ENCODE results near the gene TEX22. TPM values are rescaled to one million over a fixed set of nuclear protein-coding genes. Genes with fewer than 3 reads are reported as not detected.

The TEX22 gene
- total RNA-seq, 1 donor from 2014 or later = 0.41 TPM

- FAIRE-seq = no peak
- no peak for DNase-seq (ENCODE audit: low spot score in 2 of 2)
These were observed 14.2 kb upstream of the TEX22 start for GRCh38 chr14:105384041-105384557.

DNA sequence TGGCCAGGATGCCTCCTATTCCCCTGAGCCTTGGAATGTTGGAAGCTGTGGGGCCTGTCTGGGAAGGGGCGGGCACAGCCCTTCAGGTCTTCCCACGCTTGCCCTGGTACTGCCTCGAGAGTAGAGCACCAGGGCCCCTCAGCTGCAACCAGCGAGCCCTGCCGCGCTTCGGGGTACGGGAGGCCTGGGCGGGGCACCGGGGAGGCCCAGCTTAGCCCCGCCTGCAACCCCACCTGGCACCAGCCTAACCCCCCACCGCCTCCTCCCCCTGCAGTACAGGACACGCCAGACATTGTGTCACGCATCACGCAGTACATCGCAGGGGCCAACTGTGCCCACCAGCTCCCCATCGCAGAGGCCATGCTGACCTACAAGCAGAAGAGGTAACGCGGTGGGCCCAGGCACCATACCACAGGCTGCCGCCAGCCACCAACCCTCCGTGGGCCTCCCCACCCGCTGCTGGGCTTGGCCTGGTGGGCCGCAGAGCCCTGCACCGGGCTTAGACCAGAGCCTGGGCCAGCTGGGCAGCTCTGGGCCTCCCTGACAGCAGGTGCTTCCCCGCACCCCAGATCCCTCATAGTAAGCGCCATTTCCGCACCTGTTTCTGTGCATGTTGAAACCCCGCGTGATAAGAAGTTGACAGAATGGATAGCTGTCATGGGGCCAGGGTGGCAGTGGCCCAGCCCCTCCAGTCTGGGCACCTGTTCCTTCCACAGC lies 13.6 kb upstream of the TEX22 start:
- FAIRE-seq = no peak
- DNase-seq (ENCODE audit: low spot score in 2 of 2) = no peak

GRCh38 chr14:105385322-105385637 lies 13.1 kb upstream of the TEX22 start:
- DNase-seq (ENCODE audit: low spot score in 2 of 2) (no peak), FAIRE-seq (no peak)

- DNase-seq (ENCODE audit: low spot score in 2 of 2) (no peak), FAIRE-seq (no peak)
These were observed 12.5 kb upstream of the TEX22 start for GRCh38 chr14:105385698-105386365.

DNA sequence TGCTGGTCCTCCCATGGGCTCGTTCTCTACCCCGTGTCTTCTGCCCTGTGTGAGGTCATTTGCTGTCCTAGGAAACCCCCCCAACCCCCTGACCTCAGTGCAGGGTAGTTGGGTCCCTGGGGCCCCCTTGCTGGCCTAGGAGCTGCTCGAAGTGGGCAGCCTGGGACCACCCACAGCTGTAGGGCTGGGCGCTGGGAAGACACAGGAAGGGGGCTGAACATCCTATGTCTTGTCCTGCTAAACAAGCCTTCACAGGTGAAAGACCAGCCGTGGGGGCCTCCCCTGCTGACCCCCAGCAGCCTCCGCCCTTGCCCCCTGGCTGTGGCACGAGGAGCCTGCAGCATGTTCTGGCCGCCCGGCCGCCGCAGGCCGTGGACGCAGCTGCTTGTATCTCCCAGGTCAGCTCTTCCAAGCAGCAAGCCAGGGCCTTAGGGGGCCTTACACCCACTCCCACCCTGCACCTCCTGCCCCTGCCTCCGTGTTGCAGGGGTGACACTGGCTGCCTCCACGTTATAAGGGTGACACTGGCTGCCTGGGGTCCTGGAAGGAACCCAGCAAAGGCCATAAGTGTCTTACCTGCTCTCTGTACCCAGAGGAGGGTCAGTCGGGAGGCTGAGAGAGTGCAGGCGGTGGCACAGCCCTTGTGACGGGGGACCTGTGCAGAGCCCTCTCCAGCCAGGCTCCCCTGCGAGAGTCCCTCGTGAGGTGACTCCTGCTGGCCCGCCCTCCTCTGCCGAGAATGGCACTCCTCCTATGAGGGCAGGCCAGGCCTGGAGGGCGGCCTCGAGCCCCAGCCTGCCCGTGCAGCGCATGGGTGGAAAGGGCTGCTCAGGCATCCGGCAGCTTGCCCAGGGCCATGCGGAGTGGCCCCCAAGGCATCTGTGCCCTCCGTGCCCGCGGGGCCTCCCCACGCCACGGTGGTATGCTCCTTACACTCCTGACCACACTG lies 11.5 kb upstream of the TEX22 start:
- FAIRE-seq = no peak
- DNase-seq (ENCODE audit: low spot score in 2 of 2) = no peak

DNA sequence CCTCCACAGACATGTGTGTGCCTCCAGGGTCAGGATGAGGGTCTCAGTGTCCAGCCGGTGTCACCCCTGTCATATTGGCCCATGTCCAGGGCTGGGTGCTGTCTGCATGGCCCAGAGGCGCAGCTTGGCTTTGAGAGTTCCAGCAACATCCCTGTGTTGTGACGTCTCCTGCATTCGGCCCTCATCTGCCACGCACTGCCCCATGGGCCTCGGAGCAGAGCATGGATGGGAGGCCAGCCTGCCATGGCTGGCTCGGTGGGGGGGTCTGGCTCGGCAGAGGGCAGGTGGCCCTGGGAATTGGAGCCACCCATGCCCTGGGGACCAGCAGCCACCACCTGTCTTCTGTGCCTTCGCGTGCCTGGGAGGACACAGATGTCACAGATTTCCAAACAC lies 10.8 kb upstream of the TEX22 start:
- no peak for DNase-seq (ENCODE audit: low spot score in 2 of 2)
- no peak for FAIRE-seq

DNA sequence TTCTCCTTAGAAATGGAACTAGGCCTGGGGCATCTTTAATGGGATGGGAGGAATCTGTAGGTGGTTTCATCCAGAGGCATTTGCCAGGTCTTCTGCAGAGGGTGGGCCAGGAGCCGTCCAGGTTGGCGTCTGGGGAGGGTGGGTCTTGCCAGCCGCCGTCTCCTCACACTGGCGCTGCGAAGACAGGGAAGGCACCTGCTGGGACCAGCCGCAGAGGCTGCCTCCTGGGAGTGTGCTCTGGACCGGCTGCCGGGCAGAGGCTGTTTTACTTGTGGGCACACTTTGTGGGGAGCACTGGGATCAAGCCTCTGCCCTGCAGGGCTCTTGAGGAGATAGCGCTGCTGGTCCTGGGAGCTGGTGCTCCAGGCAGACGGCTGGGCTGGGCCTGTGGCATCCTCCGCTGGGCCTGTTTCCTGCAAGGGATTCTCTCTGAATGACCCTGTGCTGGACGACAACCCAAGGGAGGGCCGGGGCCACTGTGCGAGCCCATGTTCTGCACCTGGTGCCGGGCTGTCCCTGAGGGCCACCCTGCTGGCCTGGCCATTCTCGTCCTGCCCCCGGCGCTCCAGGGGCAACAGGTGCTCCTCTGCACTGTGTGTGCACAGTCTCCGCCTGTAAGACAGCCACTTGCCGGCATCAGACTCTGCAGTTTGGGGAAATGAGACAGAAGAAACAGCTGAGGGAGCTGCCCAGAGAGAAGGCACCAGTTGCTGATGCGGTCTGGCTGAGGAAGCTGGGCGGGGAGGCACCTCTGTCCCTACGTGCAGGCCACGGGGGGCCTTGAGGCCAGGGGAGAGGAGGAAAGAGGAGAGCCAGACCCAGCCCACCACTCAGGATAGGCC lies 10.0 kb upstream of the TEX22 start:
- DNase-seq (ENCODE audit: low spot score in 2 of 2) = no peak
- FAIRE-seq = no peak

DNA sequence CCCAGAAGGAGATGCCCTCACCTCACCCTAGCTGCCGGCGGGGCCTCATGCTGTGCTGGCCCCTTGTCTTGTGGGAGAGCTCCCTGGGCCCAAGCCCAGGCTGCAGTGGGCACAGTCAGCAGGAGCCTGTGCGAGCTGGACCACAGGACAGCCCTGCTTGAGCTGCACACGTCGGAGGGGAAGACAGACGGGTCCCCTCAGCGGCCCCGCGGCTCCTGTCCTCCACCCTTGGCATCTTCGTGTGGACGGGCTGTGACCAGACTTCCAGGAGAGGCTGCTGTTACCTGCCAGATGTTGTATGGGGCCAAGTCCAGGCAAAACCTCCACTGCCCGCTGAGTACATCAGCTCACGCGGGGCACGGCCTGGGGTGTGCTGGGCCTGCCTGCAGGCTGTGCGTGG lies 9.4 kb upstream of the TEX22 start:
- no peak for DNase-seq (ENCODE audit: low spot score in 2 of 2)
- FAIRE-seq = no peak

DNA sequence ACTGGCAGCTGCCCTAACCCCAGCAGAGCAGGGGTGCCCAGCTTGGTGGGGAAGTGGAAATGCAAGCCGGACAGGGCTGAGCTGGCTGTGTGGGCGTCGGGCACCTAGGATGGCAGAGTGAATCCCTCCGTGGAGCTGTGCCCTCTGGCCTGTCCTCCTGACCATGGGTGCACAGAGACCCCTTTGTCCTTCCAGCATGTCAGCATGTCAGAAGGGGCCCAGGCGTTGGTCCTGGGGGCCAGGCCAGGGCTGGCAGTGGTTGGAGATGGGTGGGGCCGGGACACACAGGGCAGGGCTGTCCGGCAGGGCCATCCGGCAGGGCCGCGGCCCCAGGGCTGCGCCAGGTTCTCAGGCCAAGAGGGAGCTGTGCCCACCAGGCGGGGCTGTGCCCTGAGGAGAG lies 8.8 kb upstream of the TEX22 start:
- no peak for FAIRE-seq

DNA sequence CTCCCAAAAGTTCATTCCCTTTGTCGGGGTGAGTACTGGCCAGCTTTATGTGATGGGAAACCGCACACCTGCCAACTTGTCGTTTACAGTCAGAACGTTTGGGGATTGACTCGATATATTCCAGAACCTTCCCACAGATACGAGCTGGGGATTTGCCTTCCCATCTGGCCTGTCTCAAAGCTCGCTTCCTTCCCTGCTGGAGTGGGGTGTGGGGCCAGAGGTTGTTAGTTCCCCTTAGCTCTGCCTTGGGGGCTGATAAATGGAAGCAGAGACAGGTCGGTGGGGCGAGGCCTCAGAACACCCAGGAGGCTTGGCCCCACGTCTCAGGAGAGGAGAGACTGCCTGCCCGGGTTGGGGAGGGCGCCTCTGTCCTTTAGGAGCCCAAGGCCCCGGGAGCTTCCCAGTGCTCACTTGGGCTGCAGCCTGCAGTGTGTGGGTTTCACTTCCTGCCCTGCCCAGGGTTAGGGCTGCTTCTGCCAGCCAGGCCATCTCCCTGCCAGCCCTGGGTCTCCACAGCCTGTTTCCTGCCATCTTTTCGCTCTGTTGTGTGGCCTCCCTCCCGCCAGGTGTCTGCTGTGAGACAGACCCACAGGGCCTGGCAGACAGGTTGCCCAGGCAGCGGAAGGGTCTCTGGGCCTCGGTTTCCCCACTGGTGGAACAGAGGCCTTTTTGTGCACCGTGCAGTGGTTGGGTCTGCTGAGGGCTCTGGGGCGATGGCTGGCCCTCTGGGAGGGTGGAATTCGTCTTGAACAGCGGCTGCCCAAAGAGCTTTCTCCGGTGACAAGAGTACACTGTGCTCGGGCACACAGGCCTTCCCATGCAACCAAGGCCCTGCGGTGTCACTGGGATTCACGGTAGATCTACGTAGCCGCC lies 8.1 kb upstream of the TEX22 start:
- FAIRE-seq = no peak
- DNase-seq (ENCODE audit: low spot score in 2 of 2) = no peak

More for the DNA sequence above, 8.8 kb upstream of the TEX22 start:
- DNase-seq (ENCODE audit: low spot score in 2 of 2) = no peak

DNA sequence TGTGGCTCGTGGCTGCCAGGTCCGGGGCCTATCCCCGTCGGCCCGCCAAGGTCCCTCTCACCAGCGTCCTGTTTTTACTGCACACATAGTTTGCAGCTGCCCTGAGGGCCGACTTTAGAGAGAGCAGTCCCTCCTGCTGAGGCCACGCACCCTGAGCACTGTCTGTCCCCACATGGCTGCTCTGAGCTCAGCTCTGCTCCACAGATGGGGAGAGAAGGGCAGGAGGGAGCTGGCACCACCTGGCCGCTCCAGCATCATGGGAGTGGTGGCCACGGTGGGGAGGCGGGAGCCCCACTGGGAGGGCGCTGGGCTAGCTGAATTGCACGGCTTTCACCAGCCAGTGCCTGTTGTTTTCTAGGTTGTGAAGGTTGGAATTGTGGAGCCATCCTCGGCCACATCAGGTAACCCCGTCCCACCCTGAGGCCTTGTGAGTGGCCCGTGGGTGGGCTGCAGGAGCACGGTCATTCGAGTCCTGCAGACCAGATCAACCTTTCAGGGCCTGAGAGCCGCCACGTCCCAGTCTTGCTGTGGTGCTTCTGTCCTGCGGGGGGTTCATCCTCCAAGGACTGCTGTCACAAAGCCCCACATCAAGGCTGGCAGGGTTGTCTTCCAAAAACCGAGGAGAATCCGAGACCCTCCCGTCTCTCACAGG lies 7.4 kb upstream of the TEX22 start:
- FAIRE-seq (no peak), DNase-seq (ENCODE audit: low spot score in 2 of 2) (no peak)

DNA sequence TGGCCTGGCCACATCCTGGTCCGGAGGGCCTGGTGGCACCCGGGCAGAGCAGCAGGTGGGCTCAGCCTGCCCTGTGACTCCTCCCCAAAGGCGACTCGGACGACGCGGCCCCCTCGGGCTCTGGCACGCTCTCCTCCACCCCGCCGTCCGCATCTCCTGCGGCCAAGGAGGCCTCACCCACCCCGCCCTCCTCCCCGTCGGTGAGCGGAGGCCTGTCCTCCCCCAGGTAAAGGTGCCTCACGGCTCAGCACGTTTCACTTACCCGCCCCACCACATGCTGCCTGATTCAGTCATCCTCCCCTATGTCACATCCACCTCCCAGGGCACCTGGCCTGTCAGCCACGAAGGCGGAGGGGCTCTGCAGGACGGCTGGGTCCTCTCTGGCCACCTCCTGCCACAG lies 6.8 kb upstream of the TEX22 start:
- FAIRE-seq (no peak), DNase-seq (ENCODE audit: low spot score in 2 of 2) (no peak)

DNA sequence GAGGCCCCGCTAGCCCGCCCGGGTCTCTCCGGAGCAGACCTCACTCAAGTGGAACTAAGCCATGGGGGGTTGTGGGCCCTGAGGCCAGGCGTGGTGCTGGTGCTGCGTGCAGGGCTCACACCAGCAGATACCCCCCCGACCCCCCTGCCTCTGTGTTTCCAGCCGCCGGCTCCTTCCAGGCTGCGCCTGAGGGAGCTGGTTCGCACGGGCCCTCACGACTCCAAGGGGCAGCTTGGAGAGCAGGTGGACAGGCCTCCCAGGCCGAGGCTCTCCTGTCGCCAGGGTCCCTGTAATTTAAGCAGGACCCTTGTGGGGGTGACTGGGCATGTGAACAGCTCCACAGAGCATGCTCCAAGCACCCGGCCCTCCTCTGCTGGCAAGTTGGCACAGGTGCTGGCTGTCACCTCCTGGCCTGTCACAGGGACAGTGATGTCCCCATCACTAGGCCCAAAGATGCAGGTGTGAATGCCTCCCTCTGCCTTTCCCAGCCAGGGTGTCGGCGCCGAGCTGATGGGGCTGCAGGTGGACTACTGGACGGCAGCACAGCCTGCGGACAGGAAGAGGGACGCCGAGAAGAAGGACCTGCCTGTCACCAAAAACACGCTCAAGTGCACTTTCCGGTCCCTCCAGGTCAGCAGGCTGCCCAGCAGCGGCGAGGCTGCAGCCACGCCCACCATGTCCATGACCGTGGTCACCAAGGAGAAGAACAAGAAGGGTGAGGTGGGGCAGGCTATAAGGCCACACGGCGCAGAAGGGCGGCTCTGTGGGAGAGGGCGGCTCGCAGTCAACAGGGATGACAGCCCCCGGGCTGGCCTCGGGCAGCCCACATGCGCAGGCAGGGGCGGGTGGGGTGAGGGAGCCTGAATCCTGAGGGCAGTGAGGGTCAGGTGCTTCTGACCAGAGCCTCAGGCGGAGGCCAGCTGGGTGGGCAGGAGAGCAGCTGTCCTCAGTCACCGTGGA lies 5.9 kb upstream of the TEX22 start:
- no peak for DNase-seq (ENCODE audit: low spot score in 2 of 2)
- FAIRE-seq = no peak

- FAIRE-seq (no peak), DNase-seq (ENCODE audit: low spot score in 2 of 2) (no peak)
These were observed 5.2 kb upstream of the TEX22 start for GRCh38 chr14:105393151-105393550.

GRCh38 chr14:105394714-105395537 lies 3.4 kb upstream of the TEX22 start:
- FAIRE-seq (no peak), DNase-seq (ENCODE audit: low spot score in 2 of 2) (no peak)

- no peak for FAIRE-seq
- no peak for DNase-seq (ENCODE audit: low spot score in 2 of 2)
These were observed 2.8 kb upstream of the TEX22 start for GRCh38 chr14:105395538-105395854.

DNA sequence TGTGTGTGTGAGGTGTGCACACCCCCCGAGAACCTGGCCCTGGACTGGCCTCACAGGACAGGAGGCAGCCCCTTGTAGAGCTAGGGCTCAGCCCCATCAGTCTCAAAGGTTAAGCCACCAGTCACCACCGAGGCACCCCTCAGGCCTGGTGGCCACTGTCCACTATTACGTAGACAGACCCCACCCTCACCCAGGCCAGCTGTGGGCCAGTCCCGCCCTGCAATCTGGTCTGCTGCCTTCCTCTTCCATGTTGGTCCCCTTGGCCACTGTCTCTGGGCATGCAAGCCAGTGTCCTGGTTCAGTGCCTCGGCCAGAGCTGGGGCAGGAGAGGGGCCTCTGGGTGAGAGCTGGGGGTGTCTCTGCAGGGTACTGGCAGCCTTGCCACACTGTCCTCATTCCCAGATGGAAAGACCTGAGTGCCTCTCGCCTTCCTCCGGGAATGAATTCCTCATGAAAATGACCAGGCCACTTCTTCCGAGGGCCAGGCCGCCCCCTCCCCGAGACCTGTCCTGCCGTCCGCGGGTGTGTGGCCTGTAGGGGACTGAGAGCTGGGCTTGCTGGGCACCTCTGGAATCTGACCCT lies 897 bp upstream of the TEX22 start:
- DNase-seq (ENCODE audit: low spot score in 2 of 2) (no peak), FAIRE-seq (no peak)

Data from frontal cortex (tissue), 4 donors.